ENCODE measurements around the gene ATL1.

DNA sequence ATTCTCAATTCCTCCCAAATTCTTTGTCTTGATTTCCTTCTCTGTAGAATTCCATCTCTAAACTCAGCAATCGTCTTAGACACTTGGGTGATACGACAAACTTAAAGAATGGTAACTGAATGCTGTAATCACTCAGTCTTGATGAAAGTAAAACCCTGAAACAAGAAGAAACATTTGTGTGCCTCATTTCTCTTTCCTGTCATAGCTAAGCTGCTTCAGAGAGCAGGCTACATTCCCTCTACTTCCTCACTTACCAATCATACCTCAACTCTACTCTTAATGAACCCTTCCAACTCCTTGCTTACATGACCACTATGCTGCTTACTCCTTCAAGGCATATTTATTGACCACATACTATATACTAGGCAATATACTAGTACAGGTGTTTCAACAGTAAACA is 35.9 kb upstream of the ATL1 start:
- TF ChIP-seq, protein P1, sequence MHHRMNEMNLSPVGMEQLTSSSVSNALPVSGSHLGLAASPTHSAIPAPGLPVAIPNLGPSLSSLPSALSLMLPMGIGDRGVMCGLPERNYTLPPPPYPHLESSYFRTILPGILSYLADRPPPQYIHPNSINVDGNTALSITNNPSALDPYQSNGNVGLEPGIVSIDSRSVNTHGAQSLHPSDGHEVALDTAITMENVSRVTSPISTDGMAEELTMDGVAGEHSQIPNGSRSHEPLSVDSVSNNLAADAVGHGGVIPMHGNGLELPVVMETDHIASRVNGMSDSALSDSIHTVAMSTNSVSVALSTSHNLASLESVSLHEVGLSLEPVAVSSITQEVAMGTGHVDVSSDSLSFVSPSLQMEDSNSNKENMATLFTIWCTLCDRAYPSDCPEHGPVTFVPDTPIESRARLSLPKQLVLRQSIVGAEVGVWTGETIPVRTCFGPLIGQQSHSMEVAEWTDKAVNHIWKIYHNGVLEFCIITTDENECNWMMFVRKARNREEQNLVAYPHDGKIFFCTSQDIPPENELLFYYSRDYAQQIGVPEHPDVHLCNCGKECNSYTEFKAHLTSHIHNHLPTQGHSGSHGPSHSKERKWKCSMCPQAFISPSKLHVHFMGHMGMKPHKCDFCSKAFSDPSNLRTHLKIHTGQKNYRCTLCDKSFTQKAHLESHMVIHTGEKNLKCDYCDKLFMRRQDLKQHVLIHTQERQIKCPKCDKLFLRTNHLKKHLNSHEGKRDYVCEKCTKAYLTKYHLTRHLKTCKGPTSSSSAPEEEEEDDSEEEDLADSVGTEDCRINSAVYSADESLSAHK (CRISPR knock-in tag; IDR thresholded peaks at IDR 0.05; ENCODE audit: borderline replicate concordance) = no peak
- TF ChIP-seq POLR2A (IDR thresholded peaks at IDR 0.05; ENCODE audit: insufficient read depth in 1 of 2, low read depth in 2 of 2, low read length in 2 of 2) (no peak), TCF7 (IDR thresholded peaks at IDR 0.05; ENCODE audit: low read depth) (no peak), CTCF (CRISPR knock-in tag; IDR thresholded peaks at IDR 0.05) (no peak), JUND (CRISPR knock-in tag; IDR thresholded peaks at IDR 0.05) (no peak), EHMT2 (IDR thresholded peaks at IDR 0.05; ENCODE audit: borderline replicate concordance, low read depth, low read length) (no peak), ZBTB21 (CRISPR knock-in tag; IDR thresholded peaks at IDR 0.05) (no peak), HNF1A (IDR thresholded peaks at IDR 0.05; ENCODE audit: low read depth) (no peak), HNF1A (CRISPR knock-in tag; IDR thresholded peaks at IDR 0.05; ENCODE audit: borderline replicate concordance) (no peak), KAT7 (CRISPR knock-in tag; IDR thresholded peaks at IDR 0.05; ENCODE audit: borderline replicate concordance) (no peak), BCL6 (CRISPR knock-in tag; IDR thresholded peaks at IDR 0.05) (no peak), HOXA7 (CRISPR knock-in tag; IDR thresholded peaks at IDR 0.05) (no peak), KDM1A (CRISPR knock-in tag; IDR thresholded peaks at IDR 0.05) (no peak)
- TF ChIP-seq, protein P2, sequence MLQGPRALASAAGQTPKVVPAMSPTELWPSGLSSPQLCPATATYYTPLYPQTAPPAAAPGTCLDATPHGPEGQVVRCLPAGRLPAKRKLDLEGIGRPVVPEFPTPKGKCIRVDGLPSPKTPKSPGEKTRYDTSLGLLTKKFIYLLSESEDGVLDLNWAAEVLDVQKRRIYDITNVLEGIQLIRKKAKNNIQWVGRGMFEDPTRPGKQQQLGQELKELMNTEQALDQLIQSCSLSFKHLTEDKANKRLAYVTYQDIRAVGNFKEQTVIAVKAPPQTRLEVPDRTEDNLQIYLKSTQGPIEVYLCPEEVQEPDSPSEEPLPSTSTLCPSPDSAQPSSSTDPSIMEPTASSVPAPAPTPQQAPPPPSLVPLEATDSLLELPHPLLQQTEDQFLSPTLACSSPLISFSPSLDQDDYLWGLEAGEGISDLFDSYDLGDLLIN (CRISPR knock-in tag; IDR thresholded peaks at IDR 0.05; ENCODE audit: borderline replicate concordance) = no peak

Data from HepG2 (cell line).